Astrocyte (in vitro differentiated cells and primary cell): ENCODE data around the gene PADI6.

ENCODE experiments used
- CTCF ChIP-seq: IDR thresholded peaks from 2 replicates; pipeline ENCODE4 v1.5.1; 2011; ENCODE audit warnings: low read depth, mild to moderate bottlenecking, inconsistent platforms, low read length, moderate library complexity; ENCODE audit not compliant: insufficient read depth
- EZH2 ChIP-seq: IDR thresholded peaks from 2 replicates; pipeline ENCODE4 v1.6.1; 2012; ENCODE audit warnings: mild to moderate bottlenecking, low read length, inconsistent platforms; ENCODE audit not compliant: insufficient read depth

DNA sequence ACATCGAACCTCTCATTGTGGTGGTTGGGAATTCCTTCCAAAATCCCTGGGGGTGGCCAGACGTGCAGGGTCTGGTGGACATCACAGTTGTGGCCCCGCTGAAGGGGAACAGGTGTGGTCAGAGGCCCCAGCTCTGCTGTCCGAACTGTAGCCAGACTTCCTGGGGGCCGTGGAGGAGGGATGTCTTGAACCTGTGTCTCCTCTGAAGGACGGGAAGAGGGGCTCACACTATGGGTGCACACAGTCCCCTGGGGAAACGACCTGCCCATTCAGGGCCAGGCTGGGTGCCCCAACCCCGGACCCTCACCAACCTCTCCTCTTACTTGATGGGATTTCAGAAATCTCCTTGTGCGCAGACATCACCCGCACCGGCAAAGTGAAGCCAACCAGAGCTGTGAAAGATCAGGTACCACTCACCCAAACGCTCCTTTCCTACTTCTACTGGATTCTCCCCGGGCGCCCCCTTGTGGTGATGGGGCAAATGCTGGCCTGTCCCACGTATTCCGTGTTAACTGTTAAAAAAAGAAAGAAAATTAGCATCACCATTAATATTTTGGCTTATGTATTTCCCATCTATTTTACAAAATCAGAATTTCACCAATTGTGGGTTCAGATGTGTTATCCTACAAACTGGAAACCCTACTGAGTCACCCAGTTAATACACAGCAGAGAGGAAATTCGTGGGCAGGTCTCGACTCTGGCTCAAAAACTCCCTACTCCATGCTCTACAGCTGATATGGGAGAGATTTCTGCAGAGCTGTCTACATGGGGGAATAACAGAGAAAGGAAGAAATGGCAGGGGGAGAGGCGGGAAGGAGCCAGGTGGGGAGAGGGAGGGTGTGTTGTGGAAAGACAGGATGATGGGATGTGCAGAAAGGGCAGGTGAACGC, 35.9 kb upstream of the PADI6 start:
- TF ChIP-seq EZH2 (no peak), CTCF (peak; percentile 92)
